Measurements from ENCODE around the gene PIKFYVE.
"Not testable (repeated sequence)": the region's sequence is repeated elsewhere in the genome, so short reads cannot be mapped to it uniquely, and the experiment has no call there.

The PIKFYVE gene

DNA sequence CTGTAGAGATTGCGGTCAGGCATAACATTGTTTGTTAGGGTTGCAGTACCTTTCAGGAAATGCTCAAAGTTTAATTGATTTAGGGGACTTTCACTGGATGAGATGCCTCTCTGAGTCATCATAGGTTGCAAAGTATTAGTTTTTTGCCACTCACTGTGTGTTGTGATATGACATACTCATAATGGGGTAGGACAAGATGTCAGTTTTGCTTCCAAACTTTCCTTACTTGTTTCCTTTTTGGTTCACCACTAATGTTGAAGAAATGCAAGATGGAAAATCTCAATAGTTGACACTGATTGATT, 105.5 kb downstream of the PIKFYVE start:
- no peaks in the 10 kb centered on the region for H3K36me3 Mint-ChIP-seq (ENCODE audit: low read depth)
- no peak overlapping the region for H3K4me3 Mint-ChIP-seq
- H3K27ac Mint-ChIP-seq, result no peak overlapping the region
- H3K4me1 Mint-ChIP-seq (ENCODE audit: low read depth), result peaks cover 3% of the 10 kb centered on the region
- no peaks in the 10 kb centered on the region for H3K27me3 Mint-ChIP-seq
- intact Hi-C loops (cut with micrococcal nuclease), result loop anchor here (5.0 kb wide), 1 partner anchor 836 kb away; no protein-coding TSS in a partner anchor
- H3K9me3 Mint-ChIP-seq, result no peaks in the 10 kb centered on the region

DNA sequence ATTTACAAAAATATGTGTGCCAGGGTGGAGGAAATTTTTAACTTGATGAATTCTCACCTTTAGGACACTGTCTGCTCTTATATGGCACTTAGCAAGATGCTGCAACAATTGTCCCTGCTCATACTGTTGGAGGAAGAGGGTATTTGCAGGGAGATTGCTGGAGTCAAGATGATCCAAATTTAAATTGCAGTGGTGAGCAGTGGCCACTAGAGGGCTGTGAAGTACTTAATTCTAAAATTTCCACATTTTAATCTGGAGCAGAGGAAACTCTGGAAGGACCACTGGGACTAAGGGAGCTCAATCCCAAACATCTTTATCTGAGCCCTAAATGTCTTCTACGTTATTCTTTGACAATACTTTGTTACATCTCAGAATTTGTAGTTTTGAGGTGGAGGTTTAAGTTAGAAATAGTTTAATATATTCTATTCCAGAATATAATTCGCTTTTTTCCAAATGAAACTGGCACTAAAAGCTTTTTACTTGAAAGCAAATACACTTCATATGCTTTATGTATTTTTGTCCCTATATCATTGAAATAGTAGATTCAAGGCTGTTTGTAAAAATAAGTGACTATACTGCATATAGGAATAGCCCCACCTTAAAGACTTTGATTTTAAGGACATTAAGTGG, 107.5 kb downstream of the PIKFYVE start:
- no peaks in the 10 kb centered on the region for H3K4me1 Mint-ChIP-seq (ENCODE audit: low read depth)
- H3K36me3 Mint-ChIP-seq (ENCODE audit: low read depth), result no peaks in the 10 kb centered on the region
- intact Hi-C loops (cut with micrococcal nuclease), result loop anchor here (5.0 kb wide), 1 partner anchor 834 kb away; no protein-coding TSS in a partner anchor
- no peaks in the 10 kb centered on the region for H3K27me3 Mint-ChIP-seq
- no peaks in the 10 kb centered on the region for H3K9me3 Mint-ChIP-seq
- no peak overlapping the region for H3K27ac Mint-ChIP-seq
- no peak overlapping the region for H3K4me3 Mint-ChIP-seq

DNA sequence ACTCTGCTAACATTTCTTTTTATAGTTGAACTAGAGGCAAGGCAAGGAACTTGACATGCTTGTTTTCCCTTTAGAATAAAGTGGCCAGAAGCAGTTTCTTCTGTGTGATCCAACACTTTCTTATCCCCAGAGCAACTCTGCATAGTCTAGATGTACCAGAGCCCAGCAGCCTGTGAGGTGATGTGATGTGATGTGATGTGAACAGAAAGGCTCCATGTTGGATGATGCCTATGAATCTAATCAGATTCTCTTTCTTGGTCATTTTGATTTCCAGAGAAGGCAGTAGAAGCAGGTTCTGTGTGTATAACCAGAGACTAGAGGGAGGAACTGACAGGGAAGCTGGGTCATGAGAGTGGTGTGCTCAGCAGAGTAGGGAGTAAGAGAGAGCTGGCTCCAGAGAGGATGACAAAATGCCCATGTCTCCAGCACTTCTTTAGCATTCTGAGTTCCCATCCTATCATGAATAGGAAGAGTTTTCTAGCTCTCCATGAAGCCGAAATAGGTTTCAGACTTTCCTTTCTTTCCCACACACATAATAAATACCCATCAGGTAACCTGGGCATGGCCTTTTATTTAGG, 109.5 kb downstream of the PIKFYVE start:
- no peaks in the 10 kb centered on the region for H3K36me3 Mint-ChIP-seq (ENCODE audit: low read depth)
- no peaks in the 10 kb centered on the region for H3K4me1 Mint-ChIP-seq (ENCODE audit: low read depth)
- intact Hi-C loops (cut with micrococcal nuclease), result no loop called here
- no peak overlapping the region for H3K27ac Mint-ChIP-seq
- no peak overlapping the region for H3K4me3 Mint-ChIP-seq
- no peaks in the 10 kb centered on the region for H3K9me3 Mint-ChIP-seq
- no peaks in the 10 kb centered on the region for H3K27me3 Mint-ChIP-seq

DNA sequence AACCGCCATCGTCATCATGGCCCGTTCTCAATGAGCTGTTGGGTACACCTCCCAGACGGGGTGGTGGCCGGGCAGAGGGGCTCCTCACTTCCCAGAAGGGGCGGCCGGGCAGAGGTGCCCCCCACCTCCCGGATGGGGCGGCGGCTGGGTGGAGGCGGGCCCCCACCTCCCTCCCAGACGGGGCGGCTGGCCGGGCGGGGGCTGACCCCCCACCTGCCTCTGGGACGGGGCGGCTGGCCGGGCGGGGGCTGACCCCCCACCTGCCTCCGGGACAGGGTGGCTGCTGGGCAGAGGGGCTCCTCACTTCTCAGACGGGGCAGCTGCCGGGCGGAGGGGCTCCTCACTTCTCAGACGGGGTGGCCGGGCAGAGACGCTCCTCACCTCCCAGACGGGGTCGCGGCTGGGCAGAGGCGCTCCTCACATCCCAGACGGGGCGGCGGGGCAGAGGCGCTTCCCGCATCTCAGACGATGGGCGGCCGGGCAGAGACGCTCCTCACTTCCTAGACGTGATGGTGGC, 111.3 kb downstream of the PIKFYVE start:
- H3K4me1 Mint-ChIP-seq (ENCODE audit: low read depth); H3K36me3 Mint-ChIP-seq (ENCODE audit: low read depth); H3K27ac Mint-ChIP-seq; intact Hi-C loops (cut with micrococcal nuclease); H3K9me3 Mint-ChIP-seq; H3K27me3 Mint-ChIP-seq; H3K4me3 Mint-ChIP-seq: not testable (repeated sequence)

DNA sequence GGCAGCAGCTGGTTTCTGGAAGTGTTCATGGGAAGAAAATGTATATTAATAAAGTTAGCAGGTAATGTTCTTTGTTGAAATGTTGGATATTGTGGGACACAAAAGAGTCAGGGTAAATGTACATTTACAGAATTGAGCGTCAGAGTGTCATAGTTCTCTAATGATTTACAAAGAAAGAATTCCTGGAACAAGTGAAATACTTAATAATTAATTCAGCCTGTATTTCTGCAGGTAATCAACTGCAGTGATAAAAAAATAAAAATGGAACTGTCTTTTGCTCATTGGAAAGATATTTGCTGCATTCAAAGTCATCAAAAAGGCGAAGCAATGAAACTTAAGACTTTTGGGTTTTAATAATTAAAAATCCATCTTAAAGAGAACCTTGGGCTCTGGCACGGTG, 113.1 kb downstream of the PIKFYVE start:
- Mint-ChIP-seq H3K9me3 (no peaks in the 10 kb centered on the region), H3K27ac (no peak overlapping the region)
- intact Hi-C loops (cut with micrococcal nuclease), result no loop called here

DNA sequence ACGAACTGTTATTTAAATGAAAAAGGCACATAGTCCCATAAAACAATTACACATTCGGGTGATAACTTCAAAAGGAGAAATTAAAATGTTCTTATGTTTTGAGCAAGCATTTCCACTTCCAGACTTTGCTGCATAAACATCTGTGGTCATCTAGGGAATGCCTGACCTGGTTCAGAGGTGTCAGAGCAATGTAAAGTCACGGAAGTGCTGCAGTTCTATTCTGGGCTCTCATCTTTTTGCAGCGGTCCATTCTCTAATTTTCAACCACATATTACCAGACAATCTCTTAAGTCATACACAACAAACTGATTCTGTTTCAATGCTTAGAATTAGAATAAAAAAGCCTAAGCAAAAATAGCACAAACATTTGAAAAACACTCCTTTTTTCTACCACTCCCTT, 118.6 kb downstream of the PIKFYVE start:
- H3K4me3 Mint-ChIP-seq, result no peak overlapping the region
- no peaks in the 10 kb centered on the region for H3K36me3 Mint-ChIP-seq (ENCODE audit: low read depth)
- peaks cover 5% of the 10 kb centered on the region for H3K27me3 Mint-ChIP-seq
- H3K9me3 Mint-ChIP-seq, result no peaks in the 10 kb centered on the region
- peaks cover 5% of the 10 kb centered on the region for H3K4me1 Mint-ChIP-seq (ENCODE audit: low read depth)
- H3K27ac Mint-ChIP-seq, result no peak overlapping the region
- intact Hi-C loops (cut with micrococcal nuclease), result no loop called here

More for the DNA sequence above, 113.1 kb downstream of the PIKFYVE start:
- no peaks in the 10 kb centered on the region for H3K36me3 Mint-ChIP-seq (ENCODE audit: low read depth)
- no peak overlapping the region for H3K4me3 Mint-ChIP-seq
- no peaks in the 10 kb centered on the region for H3K4me1 Mint-ChIP-seq (ENCODE audit: low read depth)
- H3K27me3 Mint-ChIP-seq, result peaks cover 5% of the 10 kb centered on the region

DNA sequence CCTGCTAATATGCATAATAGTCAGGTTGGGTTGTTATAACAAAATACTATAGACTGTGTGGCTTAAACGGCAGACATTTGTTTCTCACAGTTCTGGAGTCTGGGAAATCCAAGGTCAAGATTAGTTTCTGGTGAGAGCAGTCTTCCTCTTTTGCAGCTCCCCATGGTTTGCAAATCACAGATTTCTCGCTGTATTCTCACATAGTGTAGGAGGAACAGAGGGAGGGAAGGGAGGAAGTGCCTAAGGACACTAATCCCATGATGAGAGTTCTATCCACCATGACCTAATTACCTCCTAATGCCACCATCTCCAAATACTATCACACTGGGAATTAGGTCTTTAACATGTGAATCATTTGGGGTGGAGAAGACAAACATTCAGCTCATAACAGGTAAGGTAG, 120.5 kb downstream of the PIKFYVE start:
- Mint-ChIP-seq H3K4me3 (no peak overlapping the region), H3K9me3 (no peaks in the 10 kb centered on the region), H3K27ac (no peak overlapping the region), H3K36me3 (ENCODE audit: low read depth) (no peaks in the 10 kb centered on the region), H3K27me3 (peaks cover 5% of the 10 kb centered on the region), H3K4me1 (ENCODE audit: low read depth) (peaks cover 5% of the 10 kb centered on the region)
- intact Hi-C loops (cut with micrococcal nuclease), result no loop called here

DNA sequence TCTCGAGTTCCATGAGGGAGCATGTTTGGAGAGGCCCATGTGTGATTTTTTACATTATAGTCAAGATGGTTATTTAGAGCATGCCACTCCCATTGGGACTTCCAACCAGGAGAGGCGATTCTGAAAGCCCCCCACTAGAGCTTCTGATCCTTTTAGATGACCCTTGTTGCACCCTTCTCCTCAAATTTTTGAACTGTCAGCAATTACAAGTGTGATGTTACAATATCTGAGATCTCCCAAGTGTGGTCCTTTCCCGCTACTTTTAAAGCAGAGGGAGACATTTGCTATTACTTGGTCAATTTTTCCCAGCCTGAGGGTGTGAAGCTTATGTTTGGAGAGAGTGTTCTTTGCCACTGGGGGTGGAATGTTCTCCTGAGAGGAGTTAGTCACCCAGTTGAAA, 123.9 kb downstream of the PIKFYVE start:
- peaks cover 23% of the 10 kb centered on the region for H3K9me3 Mint-ChIP-seq
- H3K27ac Mint-ChIP-seq, result no peak overlapping the region
- no peaks in the 10 kb centered on the region for H3K36me3 Mint-ChIP-seq (ENCODE audit: low read depth)
- no peaks in the 10 kb centered on the region for H3K27me3 Mint-ChIP-seq
- intact Hi-C loops (cut with micrococcal nuclease), result loop anchor here (10.0 kb wide), 2 partner anchors 815 to 1185 kb away; no protein-coding TSS in a partner anchor
- no peak overlapping the region for H3K4me3 Mint-ChIP-seq
- peaks cover 5% of the 10 kb centered on the region for H3K4me1 Mint-ChIP-seq (ENCODE audit: low read depth)

DNA sequence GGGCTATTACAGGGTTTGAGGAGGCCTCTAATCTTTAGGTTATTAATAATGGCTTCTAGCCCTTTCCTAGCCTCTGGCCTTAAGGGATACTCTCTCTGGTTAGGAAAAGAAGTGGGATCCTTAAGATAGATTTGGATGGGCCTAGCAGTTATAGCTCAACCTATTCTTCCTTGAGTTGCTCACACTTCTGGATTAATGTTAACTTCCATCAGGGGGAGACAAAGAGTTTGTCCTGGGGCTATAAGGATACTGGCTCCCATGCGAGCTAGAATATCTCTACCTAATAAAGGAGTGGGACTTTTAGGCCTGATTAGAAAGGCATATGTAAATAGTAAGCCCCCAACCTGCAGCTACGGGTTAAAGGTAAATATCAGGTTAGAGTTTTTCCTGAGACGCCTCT, 126.2 kb downstream of the PIKFYVE start:
- Mint-ChIP-seq H3K4me3 (no peak overlapping the region), H3K27ac (no peak overlapping the region), H3K9me3 (peaks cover 23% of the 10 kb centered on the region), H3K4me1 (ENCODE audit: low read depth) (no peaks in the 10 kb centered on the region), H3K36me3 (ENCODE audit: low read depth) (no peaks in the 10 kb centered on the region), H3K27me3 (no peaks in the 10 kb centered on the region)
- intact Hi-C loops (cut with micrococcal nuclease), result loop anchor here (10.0 kb wide), 2 partner anchors 813 to 1183 kb away; no protein-coding TSS in a partner anchor

DNA sequence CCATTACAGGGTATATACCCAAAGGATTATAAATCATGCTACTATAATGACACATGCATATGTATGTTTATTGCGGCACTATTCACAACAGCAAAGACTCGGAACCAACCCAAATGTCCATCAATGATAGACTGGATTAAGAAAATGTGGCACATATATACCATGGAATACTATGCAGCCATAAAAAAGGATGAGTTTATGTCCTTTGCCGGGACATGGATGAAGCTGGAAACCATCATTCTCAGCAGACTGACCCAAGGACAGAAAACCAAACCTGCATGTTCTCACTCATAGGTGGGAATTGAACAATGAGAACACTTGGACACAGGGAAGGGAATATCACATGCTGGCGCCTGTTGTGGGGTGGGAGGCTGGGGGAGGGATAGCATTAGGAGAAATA, 130.7 kb downstream of the PIKFYVE start:
- intact Hi-C loops (cut with micrococcal nuclease), result loop anchor here (5.0 to 10.0 kb wide), 3 partner anchors 808 to 1178 kb away; no protein-coding TSS in a partner anchor
- not testable (repeated sequence) for H3K27ac Mint-ChIP-seq; H3K4me3 Mint-ChIP-seq; H3K27me3 Mint-ChIP-seq; H3K4me1 Mint-ChIP-seq (ENCODE audit: low read depth); H3K36me3 Mint-ChIP-seq (ENCODE audit: low read depth)
- peaks cover 23% of the 10 kb centered on the region for H3K9me3 Mint-ChIP-seq

DNA sequence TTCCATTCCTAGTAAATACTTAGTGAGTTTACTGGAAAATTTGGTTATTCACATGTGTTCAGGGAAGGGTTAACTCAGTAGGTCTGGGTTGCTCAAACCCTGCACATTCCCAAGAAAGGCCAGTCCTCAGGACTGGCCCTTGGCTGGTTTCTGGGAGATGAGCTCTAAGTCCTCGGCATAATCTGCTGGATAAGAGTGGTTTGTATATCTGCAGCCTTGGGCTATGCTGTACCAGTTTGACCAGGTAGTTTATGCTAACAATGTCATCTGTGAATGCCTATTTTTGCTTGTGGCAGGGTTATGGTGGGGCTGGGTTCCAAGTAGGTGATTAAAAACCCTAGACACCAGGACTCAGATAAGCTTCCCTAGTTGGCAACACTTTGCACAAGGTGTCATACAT, 133.1 kb downstream of the PIKFYVE start:
- intact Hi-C loops (cut with micrococcal nuclease), result loop anchor here (5.0 to 10.0 kb wide), 3 partner anchors 806 to 1176 kb away; no protein-coding TSS in a partner anchor
- no peaks in the 10 kb centered on the region for H3K36me3 Mint-ChIP-seq (ENCODE audit: low read depth)
- H3K9me3 Mint-ChIP-seq, result peaks cover 7% of the 10 kb centered on the region
- no peak overlapping the region for H3K4me3 Mint-ChIP-seq
- no peak overlapping the region for H3K27ac Mint-ChIP-seq
- H3K27me3 Mint-ChIP-seq, result peaks cover 9% of the 10 kb centered on the region
- H3K4me1 Mint-ChIP-seq (ENCODE audit: low read depth), result no peaks in the 10 kb centered on the region

DNA sequence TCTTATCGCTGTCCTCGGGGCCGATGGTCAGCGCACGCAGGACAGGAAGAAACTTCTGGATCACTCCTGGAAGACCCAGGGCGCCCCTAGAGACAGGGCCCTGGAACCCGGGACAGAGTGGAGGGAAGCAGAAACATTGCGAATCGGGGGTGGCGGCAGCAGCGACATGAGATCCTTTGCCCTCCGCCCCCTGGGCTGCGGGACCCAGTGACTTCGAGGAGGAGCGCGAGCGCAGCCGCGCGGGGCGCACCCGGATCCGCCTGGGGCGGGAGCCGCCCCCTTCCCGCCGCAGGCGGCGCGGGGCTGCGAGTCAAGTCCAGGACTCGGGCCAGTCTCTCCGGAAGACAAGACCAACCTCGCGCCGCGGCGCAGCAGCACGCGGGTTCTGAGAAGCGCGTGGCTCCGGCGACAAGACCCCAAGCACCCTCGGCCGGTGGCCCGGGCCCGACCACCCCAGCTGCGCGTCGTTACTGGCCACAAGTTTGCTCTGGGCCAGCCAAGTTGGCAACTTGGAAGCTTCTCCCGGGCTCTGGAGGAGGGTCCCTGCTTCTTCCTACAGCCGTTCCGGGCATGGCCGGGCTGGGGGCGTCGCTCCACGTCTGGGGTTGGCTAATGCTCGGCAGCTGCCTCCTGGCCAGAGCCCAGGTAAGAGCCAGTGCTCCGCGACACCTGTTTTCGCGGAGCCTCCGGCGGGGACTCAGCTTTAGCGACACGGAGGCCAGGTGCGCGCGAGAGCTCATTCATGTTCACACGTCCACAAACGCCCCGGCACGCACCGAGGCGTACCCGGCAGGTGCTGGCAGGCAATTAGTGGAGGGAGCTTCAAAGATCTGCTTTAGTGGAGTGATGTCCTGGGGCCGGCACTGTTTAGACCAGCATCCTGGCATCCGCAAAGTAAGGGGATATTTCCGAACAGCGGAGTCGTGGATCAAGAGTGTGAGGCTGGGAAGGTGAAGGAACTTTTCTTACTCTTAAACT, 140.7 kb downstream of the PIKFYVE start, which contains the start of gene PTH2R:
Gene PTH2R (plus strand): TSS at position 319 of the 978 bp plus-strand sequence. CDS start 252 bp downstream, at position 571.
- H3K9me3 Mint-ChIP-seq, result no peaks in the 10 kb centered on the region
- H3K4me1 Mint-ChIP-seq (ENCODE audit: low read depth), result no peaks in the 10 kb centered on the region
- H3K36me3 Mint-ChIP-seq (ENCODE audit: low read depth), result no peaks in the 10 kb centered on the region
- no peak within 1 kb of the TSS for H3K27ac Mint-ChIP-seq
- intact Hi-C loops (cut with micrococcal nuclease), result no loop called here
- no peak within 1 kb of the TSS for H3K4me3 Mint-ChIP-seq
- peaks cover 48% of the 10 kb centered on the region for H3K27me3 Mint-ChIP-seq

DNA sequence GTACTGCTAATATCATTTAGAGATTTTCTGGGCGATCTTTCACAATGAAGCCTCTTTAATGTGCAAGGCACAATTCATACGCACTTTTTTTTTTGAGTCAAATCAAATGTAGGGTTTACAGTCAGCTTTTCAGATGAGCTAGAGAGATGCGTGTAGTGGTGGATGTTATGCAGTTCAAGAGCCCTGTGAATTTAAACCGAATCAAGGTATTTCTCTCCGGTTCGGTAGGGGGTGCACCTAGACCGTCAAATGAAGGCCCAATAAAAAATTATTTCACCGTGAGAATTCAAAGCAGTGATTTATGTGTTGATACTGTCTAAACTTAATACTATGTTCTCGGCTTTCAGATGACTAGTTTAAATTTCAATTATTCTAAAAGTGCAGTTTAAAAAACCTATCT, 141.6 kb downstream of the PIKFYVE start:
- Mint-ChIP-seq H3K4me1 (ENCODE audit: low read depth) (no peaks in the 10 kb centered on the region), H3K27ac (no peak overlapping the region), H3K9me3 (no peaks in the 10 kb centered on the region), H3K4me3 (no peak overlapping the region), H3K27me3 (peaks cover 48% of the 10 kb centered on the region), H3K36me3 (ENCODE audit: low read depth) (no peaks in the 10 kb centered on the region)
- intact Hi-C loops (cut with micrococcal nuclease), result no loop called here

All from dendritic cell treated with granulocyte-macrophage colony-stimulating factor and Interleukin-4, amounts not matched to agents 40 ng/mL and 50 ng/mL, for 4 days (primary cell).